K562 (cell line): ENCODE measurements around the gene TOR1A. TPM values are rescaled to one million over a fixed set of nuclear protein-coding genes. Genes with fewer than 3 reads are reported as not detected.

Experiments
- ADNP ChIP-seq: fragments of 200-800 bp; sonication (Bioruptor generic); IDR thresholded peaks from 2 replicates; pipeline ENCODE4 v1.6.1; 2016; ENCODE audit warnings: missing genetic modification characterization, missing compliant biosample characterization
- BRF1 ChIP-seq: IDR thresholded peaks from 3 replicates; pipeline ENCODE4 v1.6.1; 2011; ENCODE audit warnings: borderline replicate concordance, mild to moderate bottlenecking; ENCODE audit not compliant: insufficient read length; ENCODE audit errors: extremely low read depth
- ELF1 ChIP-seq: fragments of 200-800 bp; sonication (Bioruptor generic); IDR thresholded peaks from 2 replicates; pipeline ENCODE4 v1.6.1; 2016; ENCODE audit warnings: missing genetic modification characterization, missing compliant biosample characterization
- ETS2 ChIP-seq: IDR thresholded peaks from 2 replicates; pipeline ENCODE4 v1.6.1; 2016; ENCODE audit warnings: borderline replicate concordance, missing genetic modification characterization, mild to moderate bottlenecking, moderate library complexity, missing compliant biosample characterization; ENCODE audit not compliant: poor library complexity, severe bottlenecking
- ETV1 ChIP-seq: fragments of 450-650 bp; conservative IDR thresholded peaks from 2 replicates; pipeline ENCODE4 v1.6.1; 2016; ENCODE audit warnings: missing genetic modification characterization, control low read depth, low read depth, missing compliant biosample characterization
- HDAC3 ChIP-seq: fragments of 450-650 bp; IDR thresholded peaks from 2 replicates; pipeline ENCODE4 v1.6.1; 2018; ENCODE audit warnings: borderline replicate concordance, mild to moderate bottlenecking, moderate library complexity; ENCODE audit not compliant: partially characterized antibody
- ILK ChIP-seq: fragments of 450-650 bp; IDR thresholded peaks from 2 replicates; pipeline ENCODE4 v1.6.1; 2016; ENCODE audit warnings: missing genetic modification characterization, low read depth, mild to moderate bottlenecking, missing compliant biosample characterization, moderate library complexity, borderline replicate concordance
- JUND ChIP-seq, 2 experiments: IDR thresholded peaks; 2 replicates in 1 of 2; 3 replicates in 1 of 2; pipeline ENCODE4 v1.6.1; 2011; ENCODE audit warnings: borderline replicate concordance in 2 of 2, low read depth in 2 of 2, low read length in 2 of 2, improper control_type of control experiment in 1 of 2, missing biosample characterization in 1 of 2, missing genetic modification characterization in 1 of 2, missing genetic modification reagents in 1 of 2
- KHSRP ChIP-seq: fragments of 450-650 bp; IDR thresholded peaks from 2 replicates; pipeline ENCODE4 v1.6.1; 2017
- NCOA4 ChIP-seq: fragments of 450-650 bp; IDR thresholded peaks from 2 replicates; pipeline ENCODE4 v1.6.1; 2018; ENCODE audit warnings: mild to moderate bottlenecking; ENCODE audit not compliant: partially characterized antibody
- POLR2AphosphoS5 ChIP-seq: IDR thresholded peaks from 2 replicates; pipeline ENCODE4 v1.6.1; 2011; ENCODE audit warnings: mild to moderate bottlenecking, low read depth, low read length, moderate library complexity; ENCODE audit not compliant: control insufficient read depth, insufficient read depth
- PTBP1 ChIP-seq: fragments of 200-400 bp; formaldehyde crosslinking; IDR thresholded peaks from 2 replicates; pipeline ENCODE4 v1.6.1; 2017; ENCODE audit warnings: low read depth, low read length
- RAD21 ChIP-seq, 2 experiments: fragments of 250-450 bp in 1 of 2; fragments of 450-650 bp in 1 of 2; sonication (Bioruptor Pico) in 1 of 2; formaldehyde crosslinking in 1 of 2; IDR thresholded peaks in 1 of 2; conservative IDR thresholded peaks in 1 of 2; 2 replicates each; pipeline versions ENCODE4 v1.4.0 to v1.8.0; 2020 to 2022; ENCODE audit warnings: mild to moderate bottlenecking in 2 of 2, moderate library complexity in 1 of 2
- SMAD4 ChIP-seq: fragments of 250-450 bp; sonication (Bioruptor Pico); conservative IDR thresholded peaks from 2 replicates; pipeline ENCODE4 v1.8.0; 2021; ENCODE audit warnings: inconsistent platforms, mild to moderate bottlenecking, moderate library complexity
- ZFP36 ChIP-seq: fragments of 150-350 bp; IDR thresholded peaks from 2 replicates; pipeline ENCODE4 v1.6.1; 2018; ENCODE audit warnings: low read length, low read depth; ENCODE audit not compliant: partially characterized antibody
- ZKSCAN1 ChIP-seq: fragments of 150-350 bp; IDR thresholded peaks from 2 replicates; pipeline ENCODE4 v1.6.1; 2016; ENCODE audit warnings: low read depth, low read length
- ZNF583 ChIP-seq: fragments of 250-450 bp; sonication (Bioruptor Pico); IDR thresholded peaks from 2 replicates; pipeline ENCODE4 v1.4.0; 2020
- ZNF75A ChIP-seq: fragments of 450-650 bp; formaldehyde crosslinking; IDR thresholded peaks from 2 replicates; pipeline ENCODE4 v1.4.0; 2020; ENCODE audit warnings: mild to moderate bottlenecking
- ZSCAN32 ChIP-seq: fragments of 450-650 bp; formaldehyde crosslinking; IDR thresholded peaks from 2 replicates; pipeline ENCODE4 v1.4.0; 2020; ENCODE audit warnings: mild to moderate bottlenecking, moderate library complexity
- polyA plus RNA-seq, 8 experiments: library from polyadenylated mRNA; depleted of rRNA in 4 of 8; stranded (reverse) in 5 of 8; unstranded in 3 of 8; fragments of >200 nt; fragmentation: Nextera tagmentation in 2 of 8; fragmentation: Illumina TruSeq in 1 of 8; extraction: Ambion mirVana in 2 of 8; extraction: Trizol in 1 of 8; gene quantifications; 2 replicates each; pipeline versions ENCODE4 v1.2.1 to v1.2.3, GENCODE V29; 2011 to 2014; ENCODE audit warnings: inconsistent platforms in 1 of 8, missing spikeins in 1 of 8
- total RNA-seq, 7 experiments: library from RNA; depleted of rRNA in 6 of 7; stranded (reverse); fragments of >200 nt in 6 of 7; fragmentation: Illumina TruSeq in 2 of 7; extraction: Trizol in 2 of 7; gene quantifications; 2 replicates each; pipeline versions ENCODE4 v1.2.1 to v1.2.3, GENCODE V29; 2011 to 2021; ENCODE audit warnings: low replicate concordance in 1 of 7
- TF ChIP-seq, protein P1 (sequence below): sonication (generic); formaldehyde crosslinking; IDR thresholded peaks from 2 replicates; pipeline ENCODE4 v1.8.1; 2023; ENCODE audit warnings: mild to moderate bottlenecking, missing genetic modification reagents
- TF ChIP-seq, protein P2 (sequence below): fragments of 250-450 bp; sonication (Bioruptor Pico); IDR thresholded peaks from 2 replicates; pipeline ENCODE4 v1.4.0; 2020; ENCODE audit warnings: mild to moderate bottlenecking
- TF ChIP-seq, protein P3 (sequence below): fragments of 250-450 bp; sonication (Bioruptor Pico); IDR thresholded peaks from 2 replicates; pipeline ENCODE4 v1.8.0; 2022; ENCODE audit warnings: moderate library complexity, mild to moderate bottlenecking, inconsistent platforms

The TOR1A gene
- total and polyA plus RNA-seq, 9 of the 15 experiments (the other 6 are each of a cell fraction or from before 2014, with no cell fraction given): 4.5 to 85.8 (median 51.3) TPM

DNA sequence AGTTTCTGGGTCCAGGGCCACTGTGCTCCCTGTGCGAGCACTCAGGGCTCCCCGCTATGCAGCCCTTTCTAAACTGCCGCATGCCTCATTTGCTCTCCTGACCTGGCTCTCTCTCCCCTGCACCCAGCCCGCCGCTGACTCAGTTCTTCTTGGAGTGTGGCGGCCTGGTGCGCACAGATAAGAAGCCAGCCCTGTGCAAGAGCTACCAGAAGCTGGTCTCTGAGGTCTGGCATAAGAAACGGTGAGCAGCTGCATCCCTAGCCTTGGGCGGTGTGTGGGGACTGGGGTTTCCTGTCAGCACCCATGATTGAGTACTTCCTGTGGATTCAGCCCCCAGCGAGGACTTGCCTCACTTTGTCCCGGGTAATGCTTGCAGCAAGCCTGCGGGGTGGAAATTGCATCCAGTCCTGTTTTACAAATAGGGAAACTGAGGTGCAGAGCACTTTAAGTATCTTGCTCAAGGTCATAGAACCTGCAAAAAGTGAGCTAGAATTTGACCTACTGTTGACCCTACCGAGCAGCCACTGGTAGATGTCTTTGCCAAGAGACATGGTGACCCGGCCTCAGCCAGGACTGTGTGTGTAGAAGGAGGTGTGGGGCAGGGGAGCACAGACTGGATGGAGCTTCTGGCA lies 39.2 kb upstream of the TOR1A start (continued):
- TF ChIP-seq JUND (IDR thresholded peaks at IDR 0.05; ENCODE audit: borderline replicate concordance, low read depth, low read length): peak; percentile 99
- TF ChIP-seq JUND (tag; IDR thresholded peaks at IDR 0.05; ENCODE audit: borderline replicate concordance, low read depth, low read length): peak; percentile 94; the same call in 2 of the 3 replicates
- TF ChIP-seq, protein P1, sequence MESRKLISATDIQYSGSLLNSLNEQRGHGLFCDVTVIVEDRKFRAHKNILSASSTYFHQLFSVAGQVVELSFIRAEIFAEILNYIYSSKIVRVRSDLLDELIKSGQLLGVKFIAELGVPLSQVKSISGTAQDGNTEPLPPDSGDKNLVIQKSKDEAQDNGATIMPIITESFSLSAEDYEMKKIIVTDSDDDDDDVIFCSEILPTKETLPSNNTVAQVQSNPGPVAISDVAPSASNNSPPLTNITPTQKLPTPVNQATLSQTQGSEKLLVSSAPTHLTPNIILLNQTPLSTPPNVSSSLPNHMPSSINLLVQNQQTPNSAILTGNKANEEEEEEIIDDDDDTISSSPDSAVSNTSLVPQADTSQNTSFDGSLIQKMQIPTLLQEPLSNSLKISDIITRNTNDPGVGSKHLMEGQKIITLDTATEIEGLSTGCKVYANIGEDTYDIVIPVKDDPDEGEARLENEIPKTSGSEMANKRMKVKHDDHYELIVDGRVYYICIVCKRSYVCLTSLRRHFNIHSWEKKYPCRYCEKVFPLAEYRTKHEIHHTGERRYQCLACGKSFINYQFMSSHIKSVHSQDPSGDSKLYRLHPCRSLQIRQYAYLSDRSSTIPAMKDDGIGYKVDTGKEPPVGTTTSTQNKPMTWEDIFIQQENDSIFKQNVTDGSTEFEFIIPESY (CRISPR knock-in tag): peak; percentile 95
- TF ChIP-seq PTBP1: peak; percentile 97
- TF ChIP-seq ZSCAN32 (CRISPR knock-in tag): no peak
- TF ChIP-seq, protein P2, sequence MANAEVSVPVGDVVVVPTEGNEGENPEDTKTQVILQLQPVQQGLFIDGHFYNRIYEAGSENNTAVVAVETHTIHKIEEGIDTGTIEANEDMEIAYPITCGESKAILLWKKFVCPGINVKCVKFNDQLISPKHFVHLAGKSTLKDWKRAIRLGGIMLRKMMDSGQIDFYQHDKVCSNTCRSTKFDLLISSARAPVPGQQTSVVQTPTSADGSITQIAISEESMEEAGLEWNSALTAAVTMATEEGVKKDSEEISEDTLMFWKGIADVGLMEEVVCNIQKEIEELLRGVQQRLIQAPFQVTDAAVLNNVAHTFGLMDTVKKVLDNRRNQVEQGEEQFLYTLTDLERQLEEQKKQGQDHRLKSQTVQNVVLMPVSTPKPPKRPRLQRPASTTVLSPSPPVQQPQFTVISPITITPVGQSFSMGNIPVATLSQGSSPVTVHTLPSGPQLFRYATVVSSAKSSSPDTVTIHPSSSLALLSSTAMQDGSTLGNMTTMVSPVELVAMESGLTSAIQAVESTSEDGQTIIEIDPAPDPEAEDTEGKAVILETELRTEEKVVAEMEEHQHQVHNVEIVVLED (CRISPR knock-in tag): peak; percentile 56
- peak; percentile 96 for TF ChIP-seq ZNF583
- TF ChIP-seq ZKSCAN1: peak; percentile 93
- peak; percentile 75 for TF ChIP-seq ZFP36
- TF ChIP-seq ZNF75A (CRISPR knock-in tag): peak; percentile 72; the same call in 1 of the 2 replicates
- no peak for TF ChIP-seq ADNP (tag)
- TF ChIP-seq ELF1: peak; percentile 77
- no peak for TF ChIP-seq HDAC3
- TF ChIP-seq ETS2: peak; percentile 100
- 0 out of 2 replicates have a peak, but pooled peaks have one; percentile 58 for TF ChIP-seq ILK (tag)
- peak; percentile 100 for TF ChIP-seq POLR2AphosphoS5
- no peak for TF ChIP-seq NCOA4
- TF ChIP-seq, protein P3, sequence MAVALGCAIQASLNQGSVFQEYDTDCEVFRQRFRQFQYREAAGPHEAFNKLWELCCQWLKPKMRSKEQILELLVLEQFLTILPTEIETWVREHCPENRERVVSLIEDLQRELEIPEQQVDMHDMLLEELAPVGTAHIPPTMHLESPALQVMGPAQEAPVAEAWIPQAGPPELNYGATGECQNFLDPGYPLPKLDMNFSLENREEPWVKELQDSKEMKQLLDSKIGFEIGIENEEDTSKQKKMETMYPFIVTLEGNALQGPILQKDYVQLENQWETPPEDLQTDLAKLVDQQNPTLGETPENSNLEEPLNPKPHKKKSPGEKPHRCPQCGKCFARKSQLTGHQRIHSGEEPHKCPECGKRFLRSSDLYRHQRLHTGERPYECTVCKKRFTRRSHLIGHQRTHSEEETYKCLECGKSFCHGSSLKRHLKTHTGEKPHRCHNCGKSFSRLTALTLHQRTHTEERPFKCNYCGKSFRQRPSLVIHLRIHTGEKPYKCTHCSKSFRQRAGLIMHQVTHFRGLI: peak; percentile 80
- no peak for TF ChIP-seq BRF1
- TF ChIP-seq KHSRP: peak; percentile 81
- TF ChIP-seq SMAD4 (CRISPR knock-in tag): peak; percentile 100
- peak; percentile 100 for TF ChIP-seq ETV1 (tag)
- TF ChIP-seq RAD21 (CRISPR knock-in tag; conservative IDR thresholded peaks at IDR 0.05 in 1 of 2, IDR thresholded peaks at IDR 0.05 in 1 of 2): peak; percentile 67 to 70
